HG03066 (cell line): ENCODE results near the gene UBXN1.
A peak's percentile ranks its signal among the peaks of the same experiment; 100 is the strongest.

Experiments used
- ATAC-seq: cut with Tn5 transposase; IDR thresholded peaks from one replicate; pipeline ENCODE4 v1.9.1; 2021; ENCODE audit warnings: low read depth; ENCODE audit not compliant: unreplicated experiment

Gene UBXN1

GRCh38 chr11:62647609-62648005 is 31.3 kb downstream of the UBXN1 start:
- no peak for ATAC-seq

DNA sequence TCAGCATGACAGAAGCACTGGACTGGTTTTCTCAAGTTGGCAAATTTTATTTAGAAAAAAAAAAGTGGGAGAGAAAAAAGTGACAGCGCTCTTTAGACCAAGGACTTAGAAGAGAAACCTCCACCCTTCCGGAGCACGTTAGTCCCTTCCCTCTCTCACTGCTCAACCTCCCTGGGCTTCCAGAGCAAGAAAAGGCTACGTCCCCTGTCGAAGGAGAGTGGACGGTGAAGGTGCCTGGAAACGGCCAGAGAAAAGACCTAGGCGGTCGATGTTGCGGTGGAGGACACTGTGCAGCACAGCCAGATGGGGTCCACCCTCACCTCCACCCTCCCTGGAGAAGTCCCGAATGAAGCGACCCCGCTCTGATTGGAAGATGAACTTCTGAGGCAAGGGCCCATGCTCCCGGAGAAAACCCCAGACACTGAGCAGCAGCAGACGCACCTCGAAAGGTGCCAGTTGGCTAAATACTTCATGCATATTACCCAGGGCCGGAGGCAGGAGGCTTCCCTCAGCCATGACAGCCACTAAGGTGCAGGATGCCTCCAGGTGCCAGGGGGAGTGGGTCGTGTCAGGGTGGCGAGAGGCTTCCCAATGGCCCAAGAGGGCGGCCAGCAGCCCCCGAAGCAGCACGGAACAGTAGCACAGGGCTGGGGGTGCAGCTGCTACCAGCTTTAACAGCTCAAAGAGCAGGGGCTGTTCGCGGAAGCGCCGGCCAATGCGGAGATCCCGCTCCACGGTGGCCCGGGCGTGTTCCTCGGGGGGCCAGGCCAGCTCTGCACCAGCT is 31.9 kb downstream of the UBXN1 start:
- ATAC-seq, result no peak

GRCh38 chr11:62645946-62646824 is 32.7 kb downstream of the UBXN1 start, which contains the start of gene GANAB:
TSS of gene GANAB (minus strand) at chr11:62646613. CDS start at chr11:62646599, 14 bp downstream.
- ATAC-seq, result peak; percentile 99

GRCh38 chr11:62645671-62645945 is 33.3 kb downstream of the UBXN1 start:
- ATAC-seq, result no peak

GRCh38 chr11:62644220-62644619 is 34.7 kb downstream of the UBXN1 start:
- ATAC-seq, result no peak

DNA sequence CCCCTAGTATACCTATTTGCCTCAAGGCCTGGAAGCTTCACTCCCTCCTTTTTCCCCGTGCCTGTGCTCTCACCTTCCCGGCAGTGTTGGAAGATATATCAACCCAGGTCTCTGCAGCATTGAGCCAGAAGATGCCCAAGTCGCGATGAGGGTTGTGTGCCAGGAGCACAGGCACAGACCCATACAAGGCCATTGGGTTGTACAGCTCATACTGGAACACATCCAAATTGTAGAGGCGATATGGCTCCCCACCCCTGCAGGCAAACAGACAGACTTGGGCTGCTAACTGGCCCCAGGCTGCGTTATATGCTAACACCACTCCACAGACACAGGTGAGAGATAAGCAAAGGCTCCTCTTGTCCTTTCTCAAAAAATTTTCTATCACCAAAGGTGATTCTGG is 46.4 kb downstream of the UBXN1 start:
- ATAC-seq, result no peak

DNA sequence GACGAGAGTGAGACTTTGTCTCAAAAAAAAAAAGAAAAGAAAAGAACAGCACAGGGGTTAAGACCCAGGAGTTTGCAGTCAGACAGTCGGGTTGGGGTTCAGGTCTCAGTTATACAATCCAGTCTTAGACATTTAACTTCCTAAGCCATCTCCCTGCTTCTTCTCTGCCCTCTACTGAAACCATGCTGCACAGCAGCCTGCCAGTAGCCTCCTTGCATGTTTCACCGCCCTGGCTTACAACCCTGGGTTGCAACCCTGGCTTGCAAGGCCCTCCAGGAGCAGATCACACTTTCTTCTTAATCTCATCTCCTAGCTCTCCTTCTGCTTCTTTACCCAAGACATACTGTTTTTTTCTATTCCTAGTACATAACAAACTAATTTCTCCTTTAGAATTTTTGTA is 51.2 kb downstream of the UBXN1 start:
- ATAC-seq, result no peak
